Activated T-cell treated with anti-CD3 and anti-CD28 coated beads, Interleukin-2, amount 50 U/mL, for 4 hours (primary cell): Measurements from ENCODE around the gene COL23A1. TPM values are rescaled to one million over a fixed set of nuclear protein-coding genes. Genes with fewer than 3 reads are reported as not detected.

Experiments used
- ATAC-seq, 2 donors: fragments of 200-7000 bp; cut with Tn5 transposase; one replicate each; pipeline ENCODE4 v1.10.0; 2021
- DNase-seq: peaks from one replicate; pipeline ENCODE4 v3.0.0-alpha.2; 2020
- H3K27me3 Mint-ChIP-seq: one replicate; pipeline ENCODE4 v1.8.0; 2021; ENCODE audit warnings: low read depth, mixed read lengths
- H3K36me3 Mint-ChIP-seq: one replicate; pipeline ENCODE4 v1.8.0; 2022; ENCODE audit warnings: mixed read lengths; ENCODE audit not compliant: insufficient read depth
- H3K4me1 Mint-ChIP-seq: one replicate; pipeline ENCODE4 v1.8.0; 2021; ENCODE audit warnings: low read depth, mixed read lengths
- H3K4me3 Mint-ChIP-seq: one replicate; pipeline ENCODE4 v1.8.0; 2021; ENCODE audit warnings: mild to moderate bottlenecking, moderate library complexity, mixed read lengths
- H3K9me3 Mint-ChIP-seq: one replicate; pipeline ENCODE4 v1.8.0; 2021; ENCODE audit warnings: mixed read lengths
- total RNA-seq, 3 donors: library from RNA; stranded (reverse); gene quantifications; one replicate each; pipeline ENCODE4 v1.2.1, GENCODE V29; 2021

COL23A1 gene
- total RNA-seq, 3 donors from 2014 or later, result not detected

DNA sequence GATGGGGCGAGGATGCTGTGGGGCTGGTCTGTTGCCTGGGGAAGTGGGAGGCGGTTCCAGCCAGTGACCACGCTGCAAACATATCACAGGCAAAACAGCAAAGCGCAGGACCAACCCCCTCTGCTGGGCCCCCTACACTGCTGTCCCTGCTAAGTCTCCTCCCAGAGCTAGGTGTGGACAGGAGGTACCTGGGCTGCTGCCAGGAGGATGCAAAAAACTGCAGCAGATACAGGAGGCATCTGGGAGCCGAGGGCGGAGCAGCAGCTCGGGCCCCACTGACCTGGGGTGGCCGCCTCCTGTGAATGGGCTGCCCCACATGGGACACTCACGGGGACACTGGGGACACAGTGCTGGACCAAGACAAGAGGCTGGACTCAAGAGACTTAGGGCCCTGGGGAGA lies 309.6 kb downstream of the COL23A1 start:
- H3K36me3 Mint-ChIP-seq, result peaks cover 3% of the 10 kb centered on the region
- no peak overlapping the region for H3K4me3 Mint-ChIP-seq
- DNase-seq (no peak), ATAC-seq (no peak)
- peaks cover 17% of the 10 kb centered on the region for H3K27me3 Mint-ChIP-seq
- H3K4me1 Mint-ChIP-seq, result peaks cover 3% of the 10 kb centered on the region
- H3K9me3 Mint-ChIP-seq, result peaks cover 13% of the 10 kb centered on the region

DNA sequence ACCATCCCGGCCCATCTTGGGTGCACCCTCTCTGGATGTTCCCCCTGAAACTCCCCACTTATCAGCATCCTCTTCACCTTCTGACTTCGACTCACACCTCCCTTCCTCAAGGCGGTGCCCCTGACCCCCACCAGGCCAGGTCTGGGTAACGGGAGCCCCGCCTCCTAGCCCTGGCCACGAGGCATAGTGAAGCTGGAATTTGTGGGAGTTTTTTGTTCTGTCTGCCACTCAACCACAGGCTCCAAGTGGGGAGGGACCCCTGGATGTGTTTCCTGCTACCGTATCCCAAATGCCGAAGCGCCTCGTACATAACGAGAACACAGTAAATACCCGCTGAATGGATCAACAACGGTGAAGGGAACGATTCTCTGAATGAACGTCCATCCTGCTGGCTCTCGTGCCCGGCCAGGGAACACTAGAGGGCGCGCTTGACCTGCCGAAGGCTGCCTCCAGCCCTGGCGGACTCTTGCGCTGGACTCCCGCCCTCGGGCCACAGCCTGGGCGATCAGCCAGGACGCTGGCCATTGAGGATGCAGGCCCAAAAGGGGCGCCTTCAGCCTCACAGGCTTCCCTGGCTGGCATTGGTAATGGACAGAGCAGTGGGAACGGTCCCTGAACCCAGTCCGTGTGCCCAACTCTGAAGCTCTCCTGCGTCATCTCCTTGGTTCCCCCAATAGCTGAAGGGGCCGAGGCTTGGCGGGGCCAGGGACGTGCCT lies 310.3 kb downstream of the COL23A1 start:
- Mint-ChIP-seq H3K9me3 (peaks cover 13% of the 10 kb centered on the region), H3K27me3 (peaks cover 17% of the 10 kb centered on the region), H3K36me3 (peaks cover 3% of the 10 kb centered on the region), H3K4me3 (no peak overlapping the region), H3K4me1 (peaks cover 3% of the 10 kb centered on the region)
- ATAC-seq (peak; percentile 70 to 73), DNase-seq (peak; percentile 48)

DNA sequence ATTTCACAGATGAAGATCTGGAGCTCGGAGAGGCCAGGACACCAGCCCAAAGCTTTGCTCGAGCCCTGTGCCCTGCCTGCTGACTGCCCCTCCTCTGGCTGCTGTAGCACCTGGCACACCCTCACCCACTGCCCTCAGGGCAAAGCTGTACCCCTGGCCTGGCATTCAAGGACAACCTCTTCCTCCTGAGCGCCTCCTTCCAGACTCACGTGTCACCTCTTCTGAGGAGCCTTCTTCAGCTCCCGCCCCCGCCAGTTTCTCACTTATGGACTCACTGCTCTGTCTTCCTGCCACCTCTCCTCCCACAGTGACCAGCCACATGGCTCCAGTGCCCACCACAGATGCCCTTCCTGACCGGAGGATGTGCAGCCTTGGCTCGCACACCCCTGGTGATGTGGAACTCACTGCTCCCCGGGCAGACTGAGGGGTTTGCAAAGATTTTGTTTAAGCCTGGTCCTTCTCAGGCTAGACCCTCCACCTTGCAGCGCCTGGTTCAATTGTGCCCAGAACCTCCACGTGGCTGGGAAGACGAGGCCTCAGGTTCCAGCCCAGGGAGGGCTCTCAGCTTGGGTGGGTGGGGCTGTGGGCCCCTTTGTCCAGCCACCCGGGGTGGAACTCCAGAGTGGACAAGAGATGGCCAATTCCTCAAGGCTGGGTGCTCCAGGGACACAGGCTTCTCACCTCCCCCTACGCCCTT lies 311.0 kb downstream of the COL23A1 start:
- Mint-ChIP-seq H3K36me3 (peaks cover 3% of the 10 kb centered on the region), H3K9me3 (peaks cover 10% of the 10 kb centered on the region), H3K27me3 (peaks cover 17% of the 10 kb centered on the region), H3K4me3 (no peak overlapping the region), H3K4me1 (peaks cover 3% of the 10 kb centered on the region)
- DNase-seq, result no peak
- no peak for ATAC-seq

DNA sequence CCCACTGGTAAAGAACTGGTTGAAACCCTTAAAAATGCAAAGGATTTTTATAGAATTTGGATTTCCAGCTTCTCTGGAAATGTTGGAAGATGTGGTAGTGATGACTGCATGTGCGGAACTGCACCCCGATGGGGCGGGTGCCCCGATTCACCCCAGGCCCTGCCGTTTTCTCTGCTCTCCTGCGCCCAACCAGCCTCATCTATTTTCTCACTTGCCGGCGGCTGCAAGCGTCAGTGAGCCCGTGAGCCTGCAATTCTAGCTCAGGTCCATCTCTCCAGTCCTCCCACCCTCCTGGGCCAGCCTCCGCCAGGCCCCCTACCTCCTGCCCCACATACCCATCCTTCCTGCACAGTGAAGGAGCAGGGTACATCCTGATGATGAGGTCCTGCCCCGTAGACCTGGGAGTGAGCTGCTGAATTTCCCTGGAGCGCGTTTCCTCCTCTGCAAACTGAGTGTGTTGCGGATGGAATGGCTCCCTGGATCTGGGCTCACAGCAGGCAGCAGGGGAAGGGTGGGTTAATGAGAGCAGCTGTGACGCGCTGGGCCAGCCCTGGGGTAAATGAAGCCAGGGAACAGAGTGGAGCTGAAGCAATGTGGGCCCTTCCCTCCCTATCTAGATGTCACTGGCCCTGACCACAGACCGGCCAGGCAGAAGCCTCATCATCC lies 311.7 kb downstream of the COL23A1 start:
- no peak for DNase-seq
- Mint-ChIP-seq H3K27me3 (peaks cover 17% of the 10 kb centered on the region), H3K4me1 (peaks cover 3% of the 10 kb centered on the region), H3K4me3 (no peak overlapping the region), H3K9me3 (peaks cover 5% of the 10 kb centered on the region), H3K36me3 (peaks cover 3% of the 10 kb centered on the region)
- ATAC-seq, result no peak

DNA sequence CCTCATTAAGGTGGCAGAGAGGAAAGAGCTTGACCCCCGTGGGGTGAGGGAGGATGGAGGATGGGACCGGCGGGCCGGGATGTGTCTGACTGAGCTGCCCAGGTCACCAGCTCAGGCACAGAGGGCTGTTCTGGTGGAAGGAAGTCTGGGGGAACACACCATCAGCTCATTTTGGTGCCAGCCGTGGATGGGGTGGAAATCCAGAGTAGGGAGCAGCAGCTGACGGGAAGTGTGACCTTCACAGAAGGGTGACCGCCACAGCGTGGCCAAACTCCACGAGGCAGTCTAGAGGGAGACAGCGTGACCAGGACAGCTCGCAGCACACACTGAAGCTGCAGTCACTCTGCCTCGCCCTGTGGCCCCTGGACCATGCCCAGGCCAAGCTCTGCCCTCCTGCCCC lies 312.3 kb downstream of the COL23A1 start:
- ATAC-seq (no peak), DNase-seq (no peak)
- peaks cover 3% of the 10 kb centered on the region for H3K4me1 Mint-ChIP-seq
- H3K4me3 Mint-ChIP-seq, result no peak overlapping the region
- no peaks in the 10 kb centered on the region for H3K9me3 Mint-ChIP-seq
- H3K27me3 Mint-ChIP-seq, result peaks cover 17% of the 10 kb centered on the region
- no peaks in the 10 kb centered on the region for H3K36me3 Mint-ChIP-seq

DNA sequence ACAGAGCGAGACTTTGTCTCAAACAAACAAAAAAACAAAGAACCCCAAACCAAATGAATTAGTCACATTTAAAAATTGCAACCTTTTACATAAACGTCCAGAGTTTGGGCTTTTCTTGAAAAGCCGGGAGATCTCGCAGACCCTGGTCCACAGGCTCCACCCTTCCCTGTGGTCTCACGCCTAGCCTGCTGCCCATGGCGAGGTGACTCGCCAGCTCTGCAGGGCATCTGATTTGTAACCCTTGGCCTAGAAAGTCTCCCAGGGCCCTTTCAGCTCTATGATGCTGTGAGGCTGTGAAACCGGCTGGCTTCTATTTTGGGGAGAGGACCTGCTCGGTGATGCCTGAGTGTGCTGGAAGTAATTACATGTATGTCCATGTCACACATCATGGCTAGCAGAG lies 312.8 kb downstream of the COL23A1 start:
- peaks cover 3% of the 10 kb centered on the region for H3K4me1 Mint-ChIP-seq
- no peaks in the 10 kb centered on the region for H3K9me3 Mint-ChIP-seq
- H3K27me3 Mint-ChIP-seq, result peaks cover 17% of the 10 kb centered on the region
- DNase-seq (no peak), ATAC-seq (no peak)
- no peaks in the 10 kb centered on the region for H3K36me3 Mint-ChIP-seq
- no peak overlapping the region for H3K4me3 Mint-ChIP-seq

DNA sequence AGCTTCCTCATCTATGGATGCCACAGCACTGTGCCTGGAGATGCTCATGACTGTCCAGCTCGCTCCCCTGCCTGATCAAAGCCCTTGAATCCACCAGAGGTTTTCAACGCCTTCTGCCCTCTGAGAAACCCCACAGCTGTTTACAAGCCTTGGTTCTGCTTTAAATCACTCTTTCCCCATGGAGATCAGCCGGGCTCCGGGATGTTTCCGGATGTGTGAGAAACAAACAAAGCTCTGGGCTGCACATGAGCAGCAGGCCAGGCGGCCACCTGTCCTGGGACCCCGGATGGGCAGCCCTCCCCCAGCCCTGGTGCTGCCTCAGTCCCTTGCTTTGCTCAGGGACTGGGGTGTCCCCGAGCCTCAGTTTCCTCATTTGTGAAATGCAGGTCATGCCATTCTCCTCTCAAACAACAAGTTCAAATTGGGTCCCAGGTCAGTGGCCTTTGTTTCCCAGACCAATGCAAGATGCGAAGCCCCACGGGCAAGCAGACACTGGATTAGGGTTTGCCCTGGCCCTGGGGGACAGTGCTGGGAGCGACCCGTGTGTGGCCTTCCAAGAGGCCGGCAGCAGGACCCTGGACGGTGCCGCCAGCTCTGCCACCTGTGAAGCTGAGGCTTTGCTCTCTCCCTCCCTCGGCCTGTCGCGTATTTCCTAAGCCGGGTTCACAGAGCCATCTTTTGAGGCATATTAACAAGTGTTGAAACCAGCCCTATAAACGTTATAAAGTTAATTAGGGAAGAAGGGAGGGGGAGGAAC lies 315.2 kb downstream of the COL23A1 start:
- H3K4me1 Mint-ChIP-seq, result peaks cover 3% of the 10 kb centered on the region
- peaks cover 10% of the 10 kb centered on the region for H3K27me3 Mint-ChIP-seq
- ATAC-seq, result no peak
- DNase-seq, result no peak
- H3K36me3 Mint-ChIP-seq, result no peaks in the 10 kb centered on the region
- H3K4me3 Mint-ChIP-seq, result no peak overlapping the region
- no peaks in the 10 kb centered on the region for H3K9me3 Mint-ChIP-seq

DNA sequence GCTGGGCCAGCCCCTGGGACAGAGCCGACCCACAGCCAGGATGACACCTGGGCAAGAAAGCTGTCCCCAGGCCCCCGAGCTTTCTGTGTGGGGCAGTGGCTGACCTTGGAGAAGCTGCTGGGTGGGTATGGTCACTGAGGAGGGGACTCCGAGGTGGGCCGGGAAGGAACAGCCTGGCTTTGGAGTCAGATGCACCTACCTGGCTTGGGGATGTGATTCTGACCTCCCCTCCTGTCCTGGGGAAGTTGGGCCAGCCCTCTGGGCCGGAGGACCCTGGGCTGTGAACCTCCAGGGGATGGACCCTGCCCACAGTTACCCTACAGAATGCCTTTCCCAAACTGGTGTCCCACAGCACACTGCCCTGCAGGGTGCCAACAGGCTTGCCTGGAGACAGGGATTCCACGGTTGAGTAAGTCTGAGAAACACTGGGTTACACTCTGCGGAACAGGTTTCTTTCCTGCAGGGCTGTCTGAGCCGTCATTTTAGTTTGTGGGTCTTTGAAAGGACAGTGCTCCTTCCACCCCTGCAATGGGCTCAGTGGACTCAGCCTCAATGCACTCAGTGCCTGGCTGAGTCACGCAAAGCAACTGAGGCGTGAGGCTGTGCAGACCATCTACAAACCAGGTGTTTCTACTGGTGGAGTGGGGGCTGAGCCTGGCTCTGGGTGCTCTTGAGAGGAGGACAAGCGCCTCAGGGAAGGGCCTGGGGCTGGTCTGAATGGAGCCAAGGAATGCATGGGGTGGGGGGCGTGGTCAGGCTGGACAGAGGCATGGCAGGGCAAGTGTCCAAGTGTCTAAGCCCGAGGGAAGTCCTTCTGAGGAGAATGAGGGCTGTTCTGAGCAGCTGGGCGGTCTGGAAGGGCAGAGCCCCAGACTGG lies 316.3 kb downstream of the COL23A1 start:
- Mint-ChIP-seq H3K4me3 (no peak overlapping the region), H3K9me3 (no peaks in the 10 kb centered on the region), H3K36me3 (no peaks in the 10 kb centered on the region), H3K27me3 (peaks cover 1% of the 10 kb centered on the region), H3K4me1 (no peaks in the 10 kb centered on the region)
- DNase-seq (no peak), ATAC-seq (no peak)

DNA sequence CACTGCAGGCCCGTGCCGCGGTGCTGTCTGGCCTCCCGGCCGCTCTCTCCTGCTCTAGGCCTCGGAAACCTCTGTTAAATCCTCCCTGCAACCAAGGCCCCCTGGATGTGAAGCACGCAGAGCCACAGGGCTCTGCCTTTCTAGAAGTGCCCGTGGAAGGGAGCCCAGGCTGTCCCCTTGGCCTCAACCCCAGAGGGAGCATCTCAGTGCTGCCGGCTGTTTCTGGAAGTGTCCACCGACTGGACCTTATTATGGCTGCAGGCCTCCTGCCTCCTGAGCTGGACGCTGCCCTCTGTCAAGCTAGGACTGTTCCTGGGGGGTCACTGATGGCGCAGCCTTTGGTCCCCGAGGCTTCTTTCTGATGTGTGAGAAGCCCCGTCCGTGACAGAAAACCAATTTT lies 317.2 kb downstream of the COL23A1 start:
- no peak for DNase-seq
- no peaks in the 10 kb centered on the region for H3K27me3 Mint-ChIP-seq

DNA sequence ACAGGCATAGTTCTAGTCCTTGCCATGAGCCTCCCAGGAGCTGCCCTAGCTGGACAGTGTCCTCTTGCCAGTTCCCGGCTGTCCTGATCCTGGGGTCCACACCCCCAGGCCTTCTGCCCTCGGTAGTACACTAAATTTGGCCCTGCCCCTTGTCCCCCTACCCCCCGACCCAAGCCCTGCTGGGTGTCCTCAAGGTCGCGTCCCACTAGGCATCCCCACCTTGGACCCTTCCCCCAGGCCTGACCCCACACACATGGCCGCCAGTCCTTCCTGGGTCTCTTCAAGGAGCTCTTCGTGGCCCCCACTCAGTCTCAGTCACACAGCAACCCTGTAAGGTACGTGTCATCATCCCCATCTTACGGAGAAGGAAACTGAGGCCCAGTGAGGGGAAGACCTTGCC lies 317.6 kb downstream of the COL23A1 start:
- no peaks in the 10 kb centered on the region for H3K9me3 Mint-ChIP-seq
- H3K27me3 Mint-ChIP-seq, result no peaks in the 10 kb centered on the region
- ATAC-seq (no peak), DNase-seq (no peak)
- H3K4me1 Mint-ChIP-seq, result no peaks in the 10 kb centered on the region
- H3K4me3 Mint-ChIP-seq, result no peak overlapping the region
- no peaks in the 10 kb centered on the region for H3K36me3 Mint-ChIP-seq

More for the DNA sequence above, 317.2 kb downstream of the COL23A1 start:
- Mint-ChIP-seq H3K4me3 (no peak overlapping the region), H3K4me1 (no peaks in the 10 kb centered on the region), H3K9me3 (no peaks in the 10 kb centered on the region), H3K36me3 (no peaks in the 10 kb centered on the region)
- no peak for ATAC-seq

DNA sequence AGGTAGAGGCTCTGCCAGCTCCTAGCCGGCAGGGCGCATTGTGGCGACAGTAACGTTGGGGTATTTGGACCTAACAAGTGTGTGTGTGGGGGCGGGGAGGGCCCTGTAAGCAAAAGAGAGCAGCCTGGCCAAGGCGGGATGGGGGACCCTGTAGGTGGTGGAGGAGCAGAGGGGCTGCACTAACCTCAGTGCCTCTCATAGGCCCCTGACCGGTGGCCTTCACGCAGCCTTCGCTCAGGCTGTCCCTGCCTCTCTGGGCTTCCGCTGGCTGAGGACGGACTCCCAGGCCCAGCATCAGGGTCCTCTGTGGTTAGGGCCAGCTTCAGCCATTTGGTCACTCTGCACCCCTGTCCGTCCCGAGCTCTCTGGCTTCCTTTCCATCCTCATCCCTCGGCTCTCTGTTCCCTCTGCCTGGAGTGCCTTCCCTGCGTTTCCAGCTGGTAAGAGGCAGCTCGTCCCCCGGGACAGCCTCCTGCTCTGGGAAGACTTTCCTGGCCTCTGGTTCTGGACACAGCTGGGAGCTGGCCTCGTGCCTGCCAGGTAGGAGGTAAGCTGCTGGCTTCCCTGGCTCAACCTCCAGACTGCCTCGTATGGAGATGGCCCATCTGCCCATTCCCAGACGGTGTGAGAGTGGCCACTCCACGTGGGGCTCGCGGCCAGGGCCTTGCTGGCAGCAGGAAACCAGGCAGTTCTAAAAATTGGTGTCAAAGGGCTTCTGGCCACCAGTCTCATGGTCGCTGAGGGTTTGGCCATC lies 318.3 kb downstream of the COL23A1 start:
- DNase-seq, result no peak

DNA sequence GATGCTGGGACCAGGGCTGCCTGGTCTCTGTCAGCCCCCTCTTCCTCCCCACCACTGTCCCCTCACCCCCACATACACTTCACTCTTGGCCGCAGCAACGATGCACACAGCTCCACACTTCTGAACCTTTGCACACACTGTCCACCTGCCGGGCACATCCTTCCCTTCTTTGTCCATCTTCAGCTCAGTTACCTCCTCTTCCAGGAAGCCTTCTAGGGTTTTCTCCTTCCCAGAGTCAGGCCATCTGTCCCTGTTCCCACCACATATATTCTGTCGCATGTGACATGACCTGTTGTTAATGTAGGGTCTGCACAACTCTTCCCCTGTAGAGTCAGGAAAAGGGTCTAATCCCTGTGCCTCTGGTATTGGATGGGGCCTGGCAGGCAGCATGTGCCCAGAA lies 319.0 kb downstream of the COL23A1 start:
- DNase-seq (no peak), ATAC-seq (no peak)
- H3K9me3 Mint-ChIP-seq, result no peaks in the 10 kb centered on the region
- H3K27me3 Mint-ChIP-seq, result no peaks in the 10 kb centered on the region
- no peaks in the 10 kb centered on the region for H3K36me3 Mint-ChIP-seq
- no peak overlapping the region for H3K4me3 Mint-ChIP-seq
- H3K4me1 Mint-ChIP-seq, result no peaks in the 10 kb centered on the region

More for the DNA sequence above, 318.3 kb downstream of the COL23A1 start:
- H3K4me1 Mint-ChIP-seq, result no peaks in the 10 kb centered on the region
- H3K36me3 Mint-ChIP-seq, result no peaks in the 10 kb centered on the region
- H3K4me3 Mint-ChIP-seq, result no peak overlapping the region
- H3K9me3 Mint-ChIP-seq, result no peaks in the 10 kb centered on the region
- no peak for ATAC-seq
- no peaks in the 10 kb centered on the region for H3K27me3 Mint-ChIP-seq

DNA sequence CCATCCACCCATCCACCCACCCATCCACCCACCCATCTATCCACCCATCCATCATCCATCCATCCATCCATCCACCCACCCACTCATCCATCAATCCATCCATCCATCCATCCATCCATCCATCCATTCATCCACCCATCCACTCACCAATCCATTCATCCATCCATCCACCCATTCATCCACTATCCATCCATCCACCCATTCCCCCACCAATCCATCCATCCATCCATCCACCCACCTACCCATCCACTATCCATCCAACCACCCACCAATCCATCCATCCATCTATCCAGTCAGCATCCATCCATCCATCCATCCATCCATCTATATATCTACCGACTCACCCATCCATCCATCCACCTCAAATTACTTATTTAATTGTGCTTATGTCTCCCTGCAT lies 320.7 kb downstream of the COL23A1 start:
- Mint-ChIP-seq H3K4me3 (no peak overlapping the region), H3K4me1 (no peaks in the 10 kb centered on the region), H3K27me3 (no peaks in the 10 kb centered on the region), H3K36me3 (no peaks in the 10 kb centered on the region), H3K9me3 (no peaks in the 10 kb centered on the region)
- ATAC-seq (no peak), DNase-seq (no peak)
